Muscle of leg (tissue), 11 donors: ENCODE results near the gene TEKT2. TPM values are rescaled to one million over a fixed set of nuclear protein-coding genes. Genes with fewer than 3 reads are reported as not detected.

ENCODE experiments used
- DNase-seq: peaks from one replicate; pipeline ENCODE4 v3.0.0; 2013
- H3K27ac ChIP-seq: one replicate; pipeline ENCODE4 v1.5.1; 2013; ENCODE audit warnings: mild to moderate bottlenecking, low read length, control low read depth
- H3K27me3 ChIP-seq: one replicate; pipeline ENCODE4 v1.6.1; 2013; ENCODE audit warnings: low read length; ENCODE audit not compliant: control insufficient read depth, insufficient read depth
- H3K36me3 ChIP-seq: one replicate; pipeline ENCODE4 v1.6.1; 2013; ENCODE audit warnings: low read length; ENCODE audit not compliant: control insufficient read depth, insufficient read depth
- H3K4me1 ChIP-seq: one replicate; pipeline ENCODE4 v1.6.1; 2013; ENCODE audit warnings: low read length; ENCODE audit not compliant: control insufficient read depth, insufficient read depth
- H3K4me3 ChIP-seq: one replicate; pipeline ENCODE4 v1.5.1; 2013; ENCODE audit warnings: low read length, control low read depth
- H3K9me3 ChIP-seq: replicated peaks from 2 replicates; pipeline ENCODE4 v1.6.1; 2013; ENCODE audit warnings: low read depth, low read length; ENCODE audit not compliant: control insufficient read depth
- WGBS: methylation state at CpG from one replicate; pipeline ENCODE4 v1.1.5; 2013; ENCODE audit warnings: missing lambda C conversion rate; ENCODE audit not compliant: insufficient coverage; 5-methylcytosine and 5-hydroxymethylcytosine counted together
- polyA plus RNA-seq, 8 donors: library from polyadenylated mRNA; unstranded; fragments of 120-200 nt; gene quantifications; one replicate each; pipeline versions ENCODE4 v1.2.1 to v1.2.3, GENCODE V29; 2013; ENCODE audit warnings: inconsistent platforms in 1 of 8, low replicate concordance in 1 of 8; ENCODE audit not compliant: insufficient read length in 8 of 8, insufficient read depth in 1 of 8
- total RNA-seq: library from RNA; stranded (reverse); fragments of 120-200 nt; gene quantifications from one replicate; pipeline ENCODE4 v1.2.4, GENCODE V29; 2013

The TEKT2 gene
- total and polyA plus RNA-seq, 9 donors = 0.36 to 1.4 (median 0.53) TPM

GRCh38 chr1:36118447-36119204 is 34.7 kb downstream of the TEKT2 start:
- Histone ChIP-seq H3K4me3 (no peak overlapping the region), H3K4me1 (peaks cover 67% of the 10 kb centered on the region), H3K9me3 (no peaks in the 10 kb centered on the region), H3K27me3 (no peaks in the 10 kb centered on the region), H3K36me3 (no peaks in the 10 kb centered on the region), H3K27ac (no peak overlapping the region)
- WGBS = 24% methylated on average over 5 of the region's 10 CpGs
- no peak for DNase-seq

- Histone ChIP-seq H3K4me1 (peaks cover 75% of the 10 kb centered on the region), H3K36me3 (no peaks in the 10 kb centered on the region), H3K27me3 (peaks cover 4% of the 10 kb centered on the region), H3K4me3 (no peak overlapping the region), H3K27ac (peak overlapping the region; percentile 47), H3K9me3 (no peaks in the 10 kb centered on the region)
- DNase-seq = no peak
- 48% methylated on average over 4 of the region's 9 CpGs for WGBS
Observed at GRCh38 chr1:36119456-36119855, 35.6 kb downstream of the TEKT2 start.

- H3K4me3 ChIP-seq = no peak overlapping the region
- H3K27me3 ChIP-seq = peaks cover 20% of the 10 kb centered on the region
- H3K4me1 ChIP-seq = peaks cover 59% of the 10 kb centered on the region
- peak overlapping the region; percentile 29 for H3K27ac ChIP-seq
- 64% methylated on average over 10 of the region's 12 CpGs for WGBS
- H3K9me3 ChIP-seq = no peaks in the 10 kb centered on the region
- no peaks in the 10 kb centered on the region for H3K36me3 ChIP-seq
- no peak for DNase-seq
Observed at GRCh38 chr1:36122062-36123030, 38.5 kb downstream of the TEKT2 start.

GRCh38 chr1:36123356-36123755 is 39.5 kb downstream of the TEKT2 start:
- Histone ChIP-seq H3K4me3 (no peak overlapping the region), H3K27ac (peak overlapping the region; percentile 38), H3K36me3 (no peaks in the 10 kb centered on the region), H3K27me3 (peaks cover 20% of the 10 kb centered on the region), H3K9me3 (no peaks in the 10 kb centered on the region), H3K4me1 (peaks cover 51% of the 10 kb centered on the region)
- DNase-seq = peak; percentile 83
- WGBS = 19% methylated on average over 7 of the region's 8 CpGs

GRCh38 chr1:36124404-36125128 is 40.7 kb downstream of the TEKT2 start:
- Histone ChIP-seq H3K27me3 (peaks cover 20% of the 10 kb centered on the region), H3K36me3 (no peaks in the 10 kb centered on the region), H3K4me3 (peak overlapping the region; percentile 19), H3K9me3 (no peaks in the 10 kb centered on the region), H3K4me1 (peaks cover 41% of the 10 kb centered on the region), H3K27ac (peak overlapping the region; percentile 40)
- DNase-seq = no peak
- 6% methylated on average over 29 of the region's 42 CpGs for WGBS

- Histone ChIP-seq H3K36me3 (no peaks in the 10 kb centered on the region), H3K4me1 (peaks cover 36% of the 10 kb centered on the region), H3K27me3 (peaks cover 20% of the 10 kb centered on the region), H3K9me3 (no peaks in the 10 kb centered on the region), H3K27ac (peak within 1 kb of the TSS; percentile 42), H3K4me3 (peak within 1 kb of the TSS; percentile 38)
- 6% methylated on average over 76 of the region's 77 CpGs for WGBS
- DNase-seq = peak; percentile 80
Observed at GRCh38 chr1:36125129-36125991, 41.5 kb downstream of the TEKT2 start, which contains the start of gene COL8A2. Gene COL8A2 (minus strand): TSS chr1:36125222. CDS start chr1:36100242, 24,980 bp downstream.

GRCh38 chr1:36126005-36126716 is 42.3 kb downstream of the TEKT2 start:
- no peak for DNase-seq
- no peaks in the 10 kb centered on the region for H3K36me3 ChIP-seq
- WGBS = 65% methylated on average over 19 of the region's 21 CpGs
- no peaks in the 10 kb centered on the region for H3K9me3 ChIP-seq
- H3K27me3 ChIP-seq = peaks cover 20% of the 10 kb centered on the region
- H3K4me1 ChIP-seq = peaks cover 36% of the 10 kb centered on the region
- peak overlapping the region; percentile 13 for H3K27ac ChIP-seq
- peak overlapping the region; percentile 38 for H3K4me3 ChIP-seq

- Histone ChIP-seq H3K27me3 (peaks cover 20% of the 10 kb centered on the region), H3K36me3 (no peaks in the 10 kb centered on the region), H3K4me3 (no peak overlapping the region), H3K27ac (no peak overlapping the region), H3K9me3 (no peaks in the 10 kb centered on the region), H3K4me1 (peaks cover 36% of the 10 kb centered on the region)
- WGBS = 58% methylated on average over 2 of the region's 7 CpGs
- no peak for DNase-seq
Observed at GRCh38 chr1:36126797-36127500, 43.1 kb downstream of the TEKT2 start.
